ENCODE measurements around the gene TPH2.

The TPH2 gene

DNA sequence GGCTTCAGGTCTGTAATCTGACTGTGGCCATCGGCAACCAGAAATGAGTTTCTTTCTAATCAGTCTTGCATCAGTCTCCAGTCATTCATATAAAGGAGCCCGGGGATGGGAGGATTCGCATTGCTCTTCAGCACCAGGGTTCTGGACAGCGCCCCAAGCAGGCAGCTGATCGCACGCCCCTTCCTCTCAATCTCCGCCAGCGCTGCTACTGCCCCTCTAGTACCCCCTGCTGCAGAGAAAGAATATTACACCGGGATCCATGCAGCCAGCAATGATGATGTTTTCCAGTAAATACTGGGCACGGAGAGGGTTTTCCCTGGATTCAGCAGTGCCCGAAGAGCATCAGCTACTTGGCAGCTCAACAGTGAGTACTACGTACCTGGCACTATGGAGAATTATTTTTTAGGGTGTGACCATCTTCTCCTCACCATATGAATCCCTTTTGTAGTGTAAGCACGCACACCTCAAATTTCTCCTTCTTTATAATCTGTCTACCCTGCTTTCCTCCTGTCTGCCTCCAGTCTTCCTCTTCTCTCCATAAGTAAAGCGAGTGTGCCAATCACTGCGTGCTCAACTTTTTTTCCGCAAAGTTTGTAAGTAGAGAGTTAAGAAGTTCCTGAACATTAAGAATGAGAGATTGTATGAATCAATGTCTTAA is at the start of gene TPH2:
Gene TPH2 (plus strand): TSS at position 118 of the 658 bp plus-strand sequence. CDS start 142 bp downstream, at position 260.
- TF ChIP-seq, protein P1, sequence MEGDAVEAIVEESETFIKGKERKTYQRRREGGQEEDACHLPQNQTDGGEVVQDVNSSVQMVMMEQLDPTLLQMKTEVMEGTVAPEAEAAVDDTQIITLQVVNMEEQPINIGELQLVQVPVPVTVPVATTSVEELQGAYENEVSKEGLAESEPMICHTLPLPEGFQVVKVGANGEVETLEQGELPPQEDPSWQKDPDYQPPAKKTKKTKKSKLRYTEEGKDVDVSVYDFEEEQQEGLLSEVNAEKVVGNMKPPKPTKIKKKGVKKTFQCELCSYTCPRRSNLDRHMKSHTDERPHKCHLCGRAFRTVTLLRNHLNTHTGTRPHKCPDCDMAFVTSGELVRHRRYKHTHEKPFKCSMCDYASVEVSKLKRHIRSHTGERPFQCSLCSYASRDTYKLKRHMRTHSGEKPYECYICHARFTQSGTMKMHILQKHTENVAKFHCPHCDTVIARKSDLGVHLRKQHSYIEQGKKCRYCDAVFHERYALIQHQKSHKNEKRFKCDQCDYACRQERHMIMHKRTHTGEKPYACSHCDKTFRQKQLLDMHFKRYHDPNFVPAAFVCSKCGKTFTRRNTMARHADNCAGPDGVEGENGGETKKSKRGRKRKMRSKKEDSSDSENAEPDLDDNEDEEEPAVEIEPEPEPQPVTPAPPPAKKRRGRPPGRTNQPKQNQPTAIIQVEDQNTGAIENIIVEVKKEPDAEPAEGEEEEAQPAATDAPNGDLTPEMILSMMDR (conservative IDR thresholded peaks at IDR 0.05; ENCODE audit: control insufficient read depth, insufficient read depth, low read depth, low read length), result peak; percentile 58
- peak; percentile 50 for DNase-seq (ENCODE audit: low read depth)
- no peak within 1 kb of the TSS for H3K4me3 ChIP-seq (ENCODE audit: control insufficient read depth, low read depth, low read length)

DNA sequence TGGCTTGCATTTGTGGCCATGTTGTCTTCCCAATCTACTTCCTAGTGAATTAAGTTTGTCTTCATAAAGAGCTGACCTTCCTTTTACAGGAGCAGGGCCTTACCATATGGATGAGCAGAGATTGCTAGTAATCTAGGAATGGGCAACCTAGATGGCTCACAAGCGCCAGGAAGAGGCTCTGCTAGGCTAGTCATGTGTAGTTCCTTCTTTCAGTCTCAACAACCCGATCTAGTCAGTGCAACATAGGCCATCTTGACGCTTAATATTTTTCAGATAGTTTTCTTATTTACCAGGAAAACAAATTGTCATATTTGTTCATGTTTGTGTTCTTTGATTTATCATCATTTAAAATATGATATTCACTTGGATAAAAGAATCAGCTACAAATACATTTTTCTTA is 48.2 kb upstream of the TPH2 start:
- TF ChIP-seq, protein P1 (conservative IDR thresholded peaks at IDR 0.05; ENCODE audit: control insufficient read depth, insufficient read depth, low read depth, low read length), result no peak
- no peak for DNase-seq (ENCODE audit: low read depth)
- H3K4me3 ChIP-seq (ENCODE audit: control insufficient read depth, low read depth, low read length), result no peak overlapping the region

DNA sequence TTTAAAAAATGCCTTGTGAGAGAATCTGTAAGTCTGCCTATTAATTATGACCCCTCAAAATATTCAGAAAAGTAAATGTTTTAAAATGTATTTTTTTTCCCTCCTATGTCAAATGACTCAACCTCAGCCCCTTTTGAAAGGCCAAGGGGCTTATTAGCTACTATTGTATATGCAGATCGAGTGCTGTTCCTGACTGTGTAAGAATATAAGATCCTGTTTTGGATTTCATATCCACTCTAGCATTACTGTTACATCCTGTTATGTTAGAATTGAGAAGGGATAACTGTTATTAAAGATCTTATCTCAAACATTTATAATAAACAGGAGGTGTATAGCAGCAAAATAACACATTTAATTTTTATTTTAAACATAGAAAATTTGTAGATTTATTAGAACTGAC is 46.6 kb upstream of the TPH2 start:
- no peak overlapping the region for H3K4me3 ChIP-seq (ENCODE audit: control insufficient read depth, low read depth, low read length)
- TF ChIP-seq, protein P1 (conservative IDR thresholded peaks at IDR 0.05; ENCODE audit: control insufficient read depth, insufficient read depth, low read depth, low read length), result no peak
- no peak for DNase-seq (ENCODE audit: low read depth)

DNA sequence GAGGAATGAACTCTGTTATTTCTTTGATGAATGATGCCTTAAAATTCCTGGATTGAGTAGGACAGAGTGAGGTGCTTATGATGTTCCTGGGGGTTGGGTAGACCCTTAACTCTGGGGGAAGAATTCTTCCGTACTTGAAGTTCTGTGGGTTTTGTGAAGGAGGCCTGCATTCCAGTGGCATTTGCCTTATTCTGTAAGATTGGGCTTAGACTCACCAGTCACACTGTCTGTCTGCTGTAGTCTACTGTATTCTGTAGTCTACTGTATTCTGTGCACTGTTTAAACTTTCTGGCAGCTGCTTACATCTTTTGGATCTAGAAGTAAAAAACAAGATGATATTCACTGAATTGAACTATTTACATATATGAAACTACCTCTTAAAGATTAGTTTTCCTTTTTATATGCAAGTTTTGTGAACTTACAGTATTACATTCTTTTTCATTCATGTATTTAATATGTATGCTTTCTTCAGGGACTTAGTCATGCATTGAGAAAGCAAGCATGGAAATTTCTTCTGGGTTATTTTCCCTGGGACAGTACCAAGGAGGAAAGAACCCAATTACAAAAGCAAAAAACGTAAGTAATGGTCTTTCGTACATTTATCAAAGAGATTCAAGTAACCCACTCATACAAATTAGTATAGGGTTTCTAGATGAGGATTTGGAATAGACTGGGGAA is 42.3 kb upstream of the TPH2 start:
- H3K4me3 ChIP-seq (ENCODE audit: control insufficient read depth, low read depth, low read length), result no peak overlapping the region
- TF ChIP-seq, protein P1 (conservative IDR thresholded peaks at IDR 0.05; ENCODE audit: control insufficient read depth, insufficient read depth, low read depth, low read length), result no peak
- no peak for DNase-seq (ENCODE audit: low read depth)

DNA sequence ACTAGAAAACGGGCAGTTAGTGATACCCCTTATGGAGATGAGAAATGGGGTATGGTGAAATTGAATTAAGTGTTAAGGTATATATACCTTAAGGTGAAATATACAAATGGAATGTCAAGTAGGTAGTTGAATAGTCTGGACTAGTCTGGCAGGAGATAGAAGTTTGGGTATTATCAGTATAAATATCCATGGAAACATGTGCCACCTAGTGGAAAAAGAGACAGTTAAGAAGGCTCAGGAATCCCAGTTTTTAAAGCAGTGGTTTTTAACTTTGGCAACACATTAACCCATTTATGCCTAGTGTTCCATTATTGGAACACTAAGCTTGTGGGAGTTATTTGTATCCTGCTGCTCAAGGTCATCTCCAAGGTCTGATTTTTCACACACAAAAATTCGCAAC is 38.6 kb upstream of the TPH2 start:
- H3K4me3 ChIP-seq (ENCODE audit: control insufficient read depth, low read depth, low read length), result no peak overlapping the region
- DNase-seq (ENCODE audit: low read depth), result peak; percentile 35
- TF ChIP-seq, protein P1 (conservative IDR thresholded peaks at IDR 0.05; ENCODE audit: control insufficient read depth, insufficient read depth, low read depth, low read length), result peak; percentile 39

DNA sequence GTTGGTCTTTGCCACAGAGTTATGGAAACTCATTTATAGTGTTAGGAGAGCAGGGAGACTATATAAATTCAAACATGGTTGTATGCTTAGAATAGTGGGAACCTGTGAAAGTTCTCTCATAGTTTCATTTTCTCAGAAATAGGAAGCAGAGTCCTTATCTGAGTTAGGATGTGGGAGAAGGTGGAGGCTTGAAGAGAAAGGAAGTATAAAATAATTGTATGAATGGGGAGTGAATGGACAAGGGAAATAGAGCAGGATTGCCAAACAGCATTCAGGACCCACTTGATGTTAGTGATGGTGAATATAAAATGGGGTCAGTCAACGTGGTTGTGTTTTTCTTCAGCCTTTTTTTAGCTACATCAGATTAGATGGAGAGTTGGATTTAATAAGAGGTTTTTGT is 34.0 kb upstream of the TPH2 start:
- H3K4me3 ChIP-seq (ENCODE audit: control insufficient read depth, low read depth, low read length), result no peak overlapping the region
- TF ChIP-seq, protein P1 (conservative IDR thresholded peaks at IDR 0.05; ENCODE audit: control insufficient read depth, insufficient read depth, low read depth, low read length), result no peak
- DNase-seq (ENCODE audit: low read depth), result no peak

Data from fibroblast of mammary gland (primary cell).